Adrenal gland (tissue), 5 donors: Measurements from ENCODE around the gene FAIM2.

Source experiments
- POLR2A ChIP-seq, 2 donors: fragments of 450-650 bp; IDR thresholded peaks; one replicate each; pipeline ENCODE4 v1.6.1; 2017; ENCODE audit warnings: antibody characterized with exemption in 2 of 2, mild to moderate bottlenecking in 2 of 2, moderate library complexity in 1 of 2
- TF ChIP-seq, protein P1 (sequence below), 6 experiments: fragments of 450-650 bp in 4 of 6; fragments of 200-600 bp in 2 of 6; sonication (generic) in 1 of 6; IDR thresholded peaks; 1 replicate in 5 of 6; 2 replicates in 1 of 6; pipeline versions ENCODE4 v1.5.1 to v1.8.0; 2016 to 2021; ENCODE audit warnings: antibody characterized with exemption in 6 of 6, mild to moderate bottlenecking in 2 of 6, moderate library complexity in 1 of 6
- donor health status: DM: no; HTN: no; CAD: no.

DNA sequence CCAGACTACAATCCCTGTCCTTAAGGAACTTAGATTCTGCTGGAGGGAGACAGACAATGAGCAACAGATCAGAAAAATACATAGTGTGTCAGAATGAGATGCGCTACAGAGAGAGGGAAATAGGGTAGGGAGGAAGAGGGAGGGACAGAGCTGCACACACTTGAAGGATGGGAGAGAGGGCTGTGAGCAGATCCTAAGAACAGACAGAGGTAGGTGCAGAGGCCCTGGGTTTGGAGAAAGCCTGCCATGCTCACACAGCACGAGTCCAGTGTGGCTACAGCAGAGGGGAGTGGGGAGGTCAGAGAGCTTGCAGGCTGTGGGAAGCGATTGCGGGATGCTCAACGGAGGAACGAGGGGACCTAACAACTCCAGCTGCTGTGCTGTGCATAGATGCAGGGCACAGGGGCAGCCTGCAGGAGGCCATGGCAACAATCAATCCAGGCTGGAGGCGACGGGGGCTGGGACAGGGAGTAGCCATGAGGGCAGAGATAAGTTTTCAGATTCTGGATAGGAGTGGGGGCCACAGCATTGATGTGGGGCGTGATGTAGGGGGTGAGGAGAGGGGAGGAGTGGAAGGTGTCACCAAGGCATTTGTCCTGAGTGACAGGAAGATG lies 20.7 kb downstream of the FAIM2 start:
- TF ChIP-seq, protein P1, sequence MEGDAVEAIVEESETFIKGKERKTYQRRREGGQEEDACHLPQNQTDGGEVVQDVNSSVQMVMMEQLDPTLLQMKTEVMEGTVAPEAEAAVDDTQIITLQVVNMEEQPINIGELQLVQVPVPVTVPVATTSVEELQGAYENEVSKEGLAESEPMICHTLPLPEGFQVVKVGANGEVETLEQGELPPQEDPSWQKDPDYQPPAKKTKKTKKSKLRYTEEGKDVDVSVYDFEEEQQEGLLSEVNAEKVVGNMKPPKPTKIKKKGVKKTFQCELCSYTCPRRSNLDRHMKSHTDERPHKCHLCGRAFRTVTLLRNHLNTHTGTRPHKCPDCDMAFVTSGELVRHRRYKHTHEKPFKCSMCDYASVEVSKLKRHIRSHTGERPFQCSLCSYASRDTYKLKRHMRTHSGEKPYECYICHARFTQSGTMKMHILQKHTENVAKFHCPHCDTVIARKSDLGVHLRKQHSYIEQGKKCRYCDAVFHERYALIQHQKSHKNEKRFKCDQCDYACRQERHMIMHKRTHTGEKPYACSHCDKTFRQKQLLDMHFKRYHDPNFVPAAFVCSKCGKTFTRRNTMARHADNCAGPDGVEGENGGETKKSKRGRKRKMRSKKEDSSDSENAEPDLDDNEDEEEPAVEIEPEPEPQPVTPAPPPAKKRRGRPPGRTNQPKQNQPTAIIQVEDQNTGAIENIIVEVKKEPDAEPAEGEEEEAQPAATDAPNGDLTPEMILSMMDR (IDR thresholded peaks at IDR 0.05) = no peak
- TF ChIP-seq POLR2A (IDR thresholded peaks at IDR 0.05) = no peak
